GM23248 (cell line): ENCODE measurements around the gene IFIT1.

ENCODE experiments used
- EZH2 ChIP-seq: fragments of 200-600 bp; sonication (generic); IDR thresholded peaks from 2 replicates; pipeline ENCODE4 v1.6.1; 2018; ENCODE audit warnings: antibody characterized with exemption, mild to moderate bottlenecking; ENCODE audit not compliant: insufficient read depth, poor library complexity, severe bottlenecking
- EZH2phosphoT487 ChIP-seq: fragments of 200-600 bp; sonication (generic); IDR thresholded peaks from 2 replicates; pipeline ENCODE4 v1.6.1; 2018; ENCODE audit warnings: antibody characterized with exemption, moderate library complexity, mild to moderate bottlenecking, low read depth; ENCODE audit not compliant: insufficient read depth

DNA sequence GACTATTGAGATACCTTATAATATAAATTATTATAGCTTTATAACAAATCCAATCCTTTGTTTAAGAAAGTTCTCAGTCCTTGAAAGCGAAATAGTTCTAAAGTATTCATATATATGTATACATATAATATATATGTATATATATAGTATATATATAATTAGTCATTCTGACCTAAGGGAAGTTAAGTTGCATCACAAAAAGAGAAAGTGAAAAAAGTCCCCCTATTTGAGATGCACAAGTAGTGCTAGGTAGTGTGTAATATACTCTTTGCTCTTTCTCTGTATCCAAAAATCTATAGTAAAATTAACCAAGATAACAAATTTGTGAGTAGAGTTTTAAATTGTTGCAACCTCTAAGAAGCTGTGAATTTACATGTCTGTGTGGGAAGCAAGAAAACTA lies 27.9 kb upstream of the IFIT1 start:
- TF ChIP-seq EZH2phosphoT487 (no peak), EZH2 (no peak)
